DND-41 (cell line): ENCODE data around the gene LY6G5C.
A peak's percentile ranks its signal among the peaks of the same experiment; 100 is the strongest.

Experiments
- ATAC-seq: fragments of 200-7000 bp; cut with Tn5 transposase; 3 replicates; pipeline ENCODE4 v1.9.1; 2021; ENCODE audit warnings: low read depth; ENCODE audit not compliant: insufficient read depth
- DNase-seq: peaks from one replicate; pipeline ENCODE4 v3.0.0-alpha.2; 2020
- H2AFZ ChIP-seq: 2 replicates; pipeline ENCODE4 v1.6.0; 2012; ENCODE audit warnings: low read depth, low read length
- H3K27ac ChIP-seq: 2 replicates; pipeline ENCODE4 v1.5.1; 2012; ENCODE audit warnings: low read length, inconsistent platforms
- H3K27me3 ChIP-seq: fragments of 200-600 bp; sonication (generic); 2 replicates; pipeline ENCODE4 v1.6.0; 2012; ENCODE audit warnings: low read length, mild to moderate bottlenecking, inconsistent platforms; ENCODE audit not compliant: insufficient read depth, poor library complexity
- H3K36me3 ChIP-seq: 2 replicates; pipeline ENCODE4 v1.5.1; 2012; ENCODE audit warnings: low read length, inconsistent platforms; ENCODE audit not compliant: insufficient read depth
- H3K4me1 ChIP-seq: 2 replicates; pipeline ENCODE4 v1.5.1; 2012; ENCODE audit warnings: mild to moderate bottlenecking, low read length; ENCODE audit not compliant: insufficient read depth
- H3K4me2 ChIP-seq: 2 replicates; pipeline ENCODE4 v1.6.0; 2012; ENCODE audit warnings: mild to moderate bottlenecking, moderate library complexity, low read length, inconsistent platforms; ENCODE audit not compliant: insufficient read depth
- H3K4me3 ChIP-seq, 2 experiments: fragments of 200-600 bp in 1 of 2; shearing (Covaris generic) in 1 of 2; 2 replicates each; pipeline ENCODE4 v1.5.1; 2012 to 2016; ENCODE audit warnings: inconsistent platforms in 2 of 2, low read length in 2 of 2, mild to moderate bottlenecking in 2 of 2, low read depth in 1 of 2, moderate library complexity in 1 of 2
- H3K79me2 ChIP-seq: 2 replicates; pipeline ENCODE4 v1.6.0; 2012; ENCODE audit warnings: low read length, inconsistent platforms; ENCODE audit not compliant: insufficient read depth
- H3K9ac ChIP-seq: 2 replicates; pipeline ENCODE4 v1.6.0; 2012; ENCODE audit warnings: low read depth, mild to moderate bottlenecking, inconsistent platforms, low read length, moderate library complexity
- H3K9me3 ChIP-seq: 2 replicates; pipeline ENCODE4 v1.5.1; 2012; ENCODE audit warnings: low read length, moderate library complexity, mild to moderate bottlenecking, inconsistent platforms; ENCODE audit not compliant: insufficient read depth, severe bottlenecking
- H4K20me1 ChIP-seq: 2 replicates; pipeline ENCODE4 v1.6.0; 2012; ENCODE audit warnings: low read length; ENCODE audit not compliant: insufficient read depth
- CTCF ChIP-seq: IDR thresholded peaks from 2 replicates; pipeline ENCODE4 v1.5.1; 2012; ENCODE audit warnings: borderline replicate concordance, low read length, moderate library complexity, mild to moderate bottlenecking; ENCODE audit not compliant: poor library complexity, severe bottlenecking; ENCODE audit errors: extremely low read depth
- EZH2 ChIP-seq: IDR thresholded peaks from 3 replicates; pipeline ENCODE4 v1.6.1; 2012; ENCODE audit warnings: borderline replicate concordance, low read depth, mild to moderate bottlenecking, moderate library complexity, low read length, inconsistent platforms; ENCODE audit not compliant: severe bottlenecking

The LY6G5C gene

GRCh38 chr6:31705931-31706330 is 25.1 kb upstream of the LY6G5C start:
- H4K20me1 ChIP-seq = no peaks in the 10 kb centered on the region
- H2AFZ ChIP-seq = no peak overlapping the region
- peaks cover 21% of the 10 kb centered on the region for H3K79me2 ChIP-seq
- H3K4me1 ChIP-seq = peaks cover 23% of the 10 kb centered on the region
- TF ChIP-seq CTCF (no peak), EZH2 (no peak)
- no peak for ATAC-seq
- H3K4me2 ChIP-seq = no peak overlapping the region
- H3K27ac ChIP-seq = no peak overlapping the region
- no peaks in the 10 kb centered on the region for H3K27me3 ChIP-seq
- no peak overlapping the region for H3K4me3 ChIP-seq
- DNase-seq = no peak
- peaks cover 9% of the 10 kb centered on the region for H3K36me3 ChIP-seq
- no peak overlapping the region for H3K9ac ChIP-seq
- no peaks in the 10 kb centered on the region for H3K9me3 ChIP-seq

- Histone ChIP-seq H3K9me3 (no peaks in the 10 kb centered on the region), H3K79me2 (peaks cover 42% of the 10 kb centered on the region), H3K27ac (peak within 1 kb of the TSS; percentile 93), H3K4me1 (peaks cover 34% of the 10 kb centered on the region), H3K9ac (peak within 1 kb of the TSS; percentile 84), H3K4me3 (peak within 1 kb of the TSS; percentile 82 to 91), H3K27me3 (no peaks in the 10 kb centered on the region), H4K20me1 (no peaks in the 10 kb centered on the region), H3K4me2 (peak within 1 kb of the TSS; percentile 73), H3K36me3 (peaks cover 28% of the 10 kb centered on the region), H2AFZ (peak within 1 kb of the TSS; percentile 81)
- peak; percentile 99 for DNase-seq
- TF ChIP-seq CTCF (no peak), EZH2 (no peak)
- ATAC-seq = peak; percentile 92
Measured at GRCh38 chr6:31702819-31703716, 22.2 kb upstream of the LY6G5C start, which contains the start of gene ABHD16A. TSS of gene ABHD16A (minus strand) at chr6:31703324. CDS start at chr6:31703281, 43 bp downstream.

DNA sequence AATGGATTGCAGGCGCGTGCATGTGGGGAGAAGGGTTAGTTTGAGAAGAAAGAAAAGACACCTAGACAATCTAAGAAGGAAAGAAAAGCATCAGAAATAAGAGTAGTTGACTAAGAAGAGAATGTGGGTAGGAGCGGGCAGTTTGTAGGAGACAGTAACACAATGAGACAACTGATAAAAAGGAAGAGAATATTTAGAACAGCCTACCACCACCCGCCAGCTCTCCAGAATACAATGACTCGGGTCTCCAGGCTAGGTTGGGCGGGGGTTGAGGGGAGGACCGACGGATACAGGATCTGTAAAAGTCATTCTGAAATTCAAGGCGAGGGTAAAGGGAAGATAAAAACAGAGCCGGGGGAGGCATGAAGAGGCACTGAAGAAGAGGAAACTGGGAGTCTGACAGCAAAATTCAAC is 21.5 kb upstream of the LY6G5C start:
- H3K27ac ChIP-seq = peak overlapping the region; percentile 93
- peaks cover 33% of the 10 kb centered on the region for H3K36me3 ChIP-seq
- TF ChIP-seq CTCF (no peak), EZH2 (no peak)
- H3K79me2 ChIP-seq = peaks cover 44% of the 10 kb centered on the region
- H3K27me3 ChIP-seq = no peaks in the 10 kb centered on the region
- no peaks in the 10 kb centered on the region for H4K20me1 ChIP-seq
- DNase-seq = no peak
- H3K9ac ChIP-seq = peak overlapping the region; percentile 84
- no peaks in the 10 kb centered on the region for H3K9me3 ChIP-seq
- peak; percentile 15 for ATAC-seq
- H3K4me2 ChIP-seq = peak overlapping the region; percentile 73
- peak overlapping the region; percentile 82 to 91 for H3K4me3 ChIP-seq
- peaks cover 34% of the 10 kb centered on the region for H3K4me1 ChIP-seq
- peak overlapping the region; percentile 76 for H2AFZ ChIP-seq
